Esophagus squamous epithelium (tissue), 4 donors: ENCODE measurements around the gene IL16.

ENCODE experiments used
- POLR2A ChIP-seq, 4 donors: fragments of 450-650 bp; IDR thresholded peaks; one replicate each; pipeline ENCODE4 v1.6.1; 2017; ENCODE audit warnings: antibody characterized with exemption in 4 of 4, mild to moderate bottlenecking in 4 of 4, moderate library complexity in 3 of 4
- TF ChIP-seq, protein P1 (sequence below), 6 experiments: fragments of 450-650 bp in 4 of 6; fragments of 200-600 bp in 2 of 6; sonication (generic) in 2 of 6; IDR thresholded peaks; one replicate each; pipeline ENCODE4 v1.5.1; 2016 to 2019; ENCODE audit warnings: antibody characterized with exemption in 6 of 6, mild to moderate bottlenecking in 4 of 6, moderate library complexity in 4 of 6

DNA sequence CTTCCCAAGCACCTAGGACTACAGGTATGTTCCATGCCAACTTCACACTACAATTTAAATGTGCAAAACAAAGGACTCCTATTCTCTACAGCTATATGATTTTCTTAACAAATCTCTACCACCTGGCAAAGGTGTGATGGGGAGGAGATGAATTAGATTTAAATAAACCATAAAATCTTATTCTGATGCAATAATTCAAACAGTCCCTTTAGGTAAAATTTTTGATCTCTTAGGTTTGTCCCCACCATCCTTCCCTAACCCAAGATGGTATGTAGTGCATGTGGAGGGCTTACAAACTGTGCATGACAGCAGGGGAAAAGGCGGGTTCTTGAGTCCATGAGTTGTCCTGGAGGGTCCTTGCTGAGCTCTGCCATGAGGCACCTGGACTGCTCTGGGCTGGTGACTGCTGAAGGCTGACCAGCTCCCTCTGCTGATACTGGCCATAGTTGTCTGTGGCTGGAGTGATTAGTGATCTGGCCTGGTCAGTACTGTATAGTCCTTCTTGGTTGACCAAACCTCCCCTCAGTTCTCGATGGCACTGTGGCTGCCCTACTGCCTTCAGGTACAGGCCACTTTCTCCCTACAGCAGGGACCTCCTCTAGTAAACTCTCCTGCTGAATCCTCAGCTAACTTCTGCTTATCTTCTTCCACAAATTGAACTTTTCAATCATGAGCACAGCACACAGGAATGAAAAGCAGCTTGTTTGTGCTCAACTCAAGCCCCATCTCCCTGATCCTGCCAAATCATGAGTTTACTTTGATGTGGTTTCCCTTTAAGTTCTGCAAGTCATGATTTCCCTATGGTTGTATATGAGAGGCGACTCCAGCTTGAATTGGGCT is 32.5 kb upstream of the IL16 start:
- TF ChIP-seq, protein P1, sequence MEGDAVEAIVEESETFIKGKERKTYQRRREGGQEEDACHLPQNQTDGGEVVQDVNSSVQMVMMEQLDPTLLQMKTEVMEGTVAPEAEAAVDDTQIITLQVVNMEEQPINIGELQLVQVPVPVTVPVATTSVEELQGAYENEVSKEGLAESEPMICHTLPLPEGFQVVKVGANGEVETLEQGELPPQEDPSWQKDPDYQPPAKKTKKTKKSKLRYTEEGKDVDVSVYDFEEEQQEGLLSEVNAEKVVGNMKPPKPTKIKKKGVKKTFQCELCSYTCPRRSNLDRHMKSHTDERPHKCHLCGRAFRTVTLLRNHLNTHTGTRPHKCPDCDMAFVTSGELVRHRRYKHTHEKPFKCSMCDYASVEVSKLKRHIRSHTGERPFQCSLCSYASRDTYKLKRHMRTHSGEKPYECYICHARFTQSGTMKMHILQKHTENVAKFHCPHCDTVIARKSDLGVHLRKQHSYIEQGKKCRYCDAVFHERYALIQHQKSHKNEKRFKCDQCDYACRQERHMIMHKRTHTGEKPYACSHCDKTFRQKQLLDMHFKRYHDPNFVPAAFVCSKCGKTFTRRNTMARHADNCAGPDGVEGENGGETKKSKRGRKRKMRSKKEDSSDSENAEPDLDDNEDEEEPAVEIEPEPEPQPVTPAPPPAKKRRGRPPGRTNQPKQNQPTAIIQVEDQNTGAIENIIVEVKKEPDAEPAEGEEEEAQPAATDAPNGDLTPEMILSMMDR (IDR thresholded peaks at IDR 0.05) = no peak
- no peak for TF ChIP-seq POLR2A (IDR thresholded peaks at IDR 0.05)
